ENCODE measurements around the gene GLRA1.
"Not testable (repeated sequence)": the region's sequence is repeated elsewhere in the genome, so short reads cannot be mapped to it uniquely, and the experiment has no call there.

GLRA1 gene

DNA sequence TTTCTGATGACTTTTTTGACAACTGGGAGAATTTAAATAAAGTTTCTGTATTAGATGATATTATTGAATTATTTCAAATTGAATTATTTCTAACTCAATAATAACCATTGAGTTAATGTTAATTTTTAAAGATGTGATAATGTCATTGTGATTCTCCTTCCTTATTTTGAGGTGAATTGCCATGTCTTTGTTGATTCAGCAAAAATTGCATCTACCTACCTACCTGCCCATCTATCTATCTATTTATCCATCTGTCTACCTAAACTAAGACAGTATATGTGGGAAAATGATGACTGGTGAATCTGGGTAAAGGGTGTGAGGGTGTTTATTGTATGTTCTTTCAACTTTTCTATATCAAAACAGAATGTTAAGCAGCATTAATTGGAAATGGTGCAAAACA is 77.9 kb downstream of the GLRA1 start:
- H3K4me3 ChIP-seq (ENCODE audit: low read depth, low read length): no peak overlapping the region
- DNase-seq (ENCODE audit: low read depth): no peak
- TF ChIP-seq, protein P1, sequence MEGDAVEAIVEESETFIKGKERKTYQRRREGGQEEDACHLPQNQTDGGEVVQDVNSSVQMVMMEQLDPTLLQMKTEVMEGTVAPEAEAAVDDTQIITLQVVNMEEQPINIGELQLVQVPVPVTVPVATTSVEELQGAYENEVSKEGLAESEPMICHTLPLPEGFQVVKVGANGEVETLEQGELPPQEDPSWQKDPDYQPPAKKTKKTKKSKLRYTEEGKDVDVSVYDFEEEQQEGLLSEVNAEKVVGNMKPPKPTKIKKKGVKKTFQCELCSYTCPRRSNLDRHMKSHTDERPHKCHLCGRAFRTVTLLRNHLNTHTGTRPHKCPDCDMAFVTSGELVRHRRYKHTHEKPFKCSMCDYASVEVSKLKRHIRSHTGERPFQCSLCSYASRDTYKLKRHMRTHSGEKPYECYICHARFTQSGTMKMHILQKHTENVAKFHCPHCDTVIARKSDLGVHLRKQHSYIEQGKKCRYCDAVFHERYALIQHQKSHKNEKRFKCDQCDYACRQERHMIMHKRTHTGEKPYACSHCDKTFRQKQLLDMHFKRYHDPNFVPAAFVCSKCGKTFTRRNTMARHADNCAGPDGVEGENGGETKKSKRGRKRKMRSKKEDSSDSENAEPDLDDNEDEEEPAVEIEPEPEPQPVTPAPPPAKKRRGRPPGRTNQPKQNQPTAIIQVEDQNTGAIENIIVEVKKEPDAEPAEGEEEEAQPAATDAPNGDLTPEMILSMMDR (IDR thresholded peaks at IDR 0.05; ENCODE audit: control insufficient read depth, extremely low read depth, insufficient read depth): no peak

- not testable (repeated sequence) for DNase-seq (ENCODE audit: low read depth); H3K4me3 ChIP-seq (ENCODE audit: low read depth, low read length)
Measured at GRCh38 chr5:151832843-151833242, 91.8 kb downstream of the GLRA1 start.

DNA sequence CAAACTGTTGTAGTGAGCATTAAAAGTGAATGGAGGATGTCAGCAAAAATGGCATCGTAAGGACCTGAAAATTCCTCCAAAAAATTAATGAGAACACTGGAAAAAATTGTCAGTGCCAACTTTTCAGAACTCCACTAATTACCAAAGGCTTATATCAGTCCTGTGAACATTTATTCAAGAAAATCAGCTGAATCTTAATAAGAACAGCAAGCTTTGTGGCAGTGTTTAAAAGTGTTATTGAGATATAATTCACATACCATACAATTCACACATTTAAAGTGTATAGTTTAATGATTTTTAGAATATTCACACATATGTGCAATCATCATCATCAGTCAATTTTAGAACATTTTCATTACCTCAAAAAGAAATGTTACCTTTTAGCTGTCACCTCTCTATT is 95.3 kb downstream of the GLRA1 start:
- no peak for DNase-seq (ENCODE audit: low read depth)
- no peak overlapping the region for H3K4me3 ChIP-seq (ENCODE audit: low read depth, low read length)
- TF ChIP-seq, protein P1 (IDR thresholded peaks at IDR 0.05; ENCODE audit: control insufficient read depth, extremely low read depth, insufficient read depth): no peak

DNA sequence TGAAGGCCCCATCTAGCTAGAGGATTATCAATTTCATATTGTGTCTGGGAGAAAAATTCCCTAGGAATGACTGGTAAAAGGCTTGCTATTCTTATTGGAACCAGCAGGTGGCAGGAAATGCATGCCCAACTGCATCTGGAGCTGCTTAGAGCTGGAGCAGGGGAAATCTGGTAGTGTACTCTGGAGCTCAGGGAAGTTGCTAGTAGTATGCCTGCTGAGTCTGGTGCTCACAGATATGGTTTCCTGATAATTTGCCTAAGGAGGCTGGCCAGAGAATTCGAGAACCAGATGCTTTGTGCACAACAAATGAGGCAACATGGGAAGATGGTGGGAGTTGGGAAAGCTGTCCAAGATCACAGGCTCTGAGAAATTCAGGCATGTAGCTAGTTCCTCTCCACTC is 99.2 kb downstream of the GLRA1 start:
- TF ChIP-seq, protein P1 (IDR thresholded peaks at IDR 0.05; ENCODE audit: control insufficient read depth, extremely low read depth, insufficient read depth): peak; percentile 93
- no peak overlapping the region for H3K4me3 ChIP-seq (ENCODE audit: low read depth, low read length)
- DNase-seq (ENCODE audit: low read depth): peak; percentile 30

GRCh38 chr5:151822141-151822540 is 102.5 kb downstream of the GLRA1 start:
- no peak overlapping the region for H3K4me3 ChIP-seq (ENCODE audit: low read depth, low read length)
- TF ChIP-seq, protein P1 (IDR thresholded peaks at IDR 0.05; ENCODE audit: control insufficient read depth, extremely low read depth, insufficient read depth): no peak
- DNase-seq (ENCODE audit: low read depth): no peak

- TF ChIP-seq, protein P1 (IDR thresholded peaks at IDR 0.05; ENCODE audit: control insufficient read depth, extremely low read depth, insufficient read depth): no peak
- no peak overlapping the region for H3K4me3 ChIP-seq (ENCODE audit: low read depth, low read length)
- DNase-seq (ENCODE audit: low read depth): no peak
Measured at GRCh38 chr5:151820903-151821302, 103.7 kb downstream of the GLRA1 start.

- TF ChIP-seq, protein P1 (IDR thresholded peaks at IDR 0.05; ENCODE audit: control insufficient read depth, extremely low read depth, insufficient read depth): no peak
- DNase-seq (ENCODE audit: low read depth): no peak
- no peak overlapping the region for H3K4me3 ChIP-seq (ENCODE audit: low read depth, low read length)
Measured at GRCh38 chr5:151820271-151820670, 104.4 kb downstream of the GLRA1 start.

Data from LNCaP clone FGC (cell line).